ENCODE measurements around the gene PEX26. TPM values are rescaled to one million over a fixed set of nuclear protein-coding genes. Genes with fewer than 3 reads are reported as not detected.

Gene PEX26
- total and polyA plus RNA-seq, 2 of the 13 experiments (the other 11 are each of a cell fraction or from before 2014, with no cell fraction given), result 10.6 to 25.1 TPM

DNA sequence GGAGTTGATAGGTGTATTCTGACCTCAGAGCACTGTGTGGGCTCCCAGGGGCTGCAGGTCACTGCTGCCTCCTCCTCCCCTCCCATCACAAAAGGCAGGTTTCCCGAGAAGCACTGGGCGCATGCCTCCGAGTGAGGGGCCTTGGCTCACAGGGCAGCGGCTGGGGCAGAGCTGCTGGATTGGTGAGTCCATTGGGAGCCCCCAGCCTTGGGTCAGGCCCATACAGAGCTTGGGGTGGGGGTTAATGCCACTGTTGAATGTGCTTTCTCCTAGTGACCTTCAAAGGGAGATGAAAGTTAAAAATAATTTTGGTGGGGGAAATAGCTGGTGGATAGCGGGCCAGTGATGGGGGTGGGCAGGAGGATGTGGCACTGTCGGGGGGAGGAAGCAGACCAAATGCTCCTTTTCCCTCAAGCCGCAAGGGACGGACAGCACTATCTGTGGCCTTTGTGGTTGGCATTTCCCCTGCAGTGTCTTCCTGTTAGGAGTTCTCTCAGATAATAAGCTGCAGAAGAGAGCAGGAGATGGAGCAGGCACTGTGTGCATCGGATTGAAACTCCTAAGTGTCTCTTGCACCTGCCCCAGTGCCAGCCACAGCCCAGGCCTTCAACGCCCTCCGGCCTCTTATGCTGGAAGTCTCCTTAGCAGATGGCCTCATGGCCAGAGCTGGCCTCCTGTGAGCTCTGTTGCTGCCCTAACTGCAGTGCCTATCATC is 36.0 kb downstream of the PEX26 start (continued):
- TF ChIP-seq, protein P1, sequence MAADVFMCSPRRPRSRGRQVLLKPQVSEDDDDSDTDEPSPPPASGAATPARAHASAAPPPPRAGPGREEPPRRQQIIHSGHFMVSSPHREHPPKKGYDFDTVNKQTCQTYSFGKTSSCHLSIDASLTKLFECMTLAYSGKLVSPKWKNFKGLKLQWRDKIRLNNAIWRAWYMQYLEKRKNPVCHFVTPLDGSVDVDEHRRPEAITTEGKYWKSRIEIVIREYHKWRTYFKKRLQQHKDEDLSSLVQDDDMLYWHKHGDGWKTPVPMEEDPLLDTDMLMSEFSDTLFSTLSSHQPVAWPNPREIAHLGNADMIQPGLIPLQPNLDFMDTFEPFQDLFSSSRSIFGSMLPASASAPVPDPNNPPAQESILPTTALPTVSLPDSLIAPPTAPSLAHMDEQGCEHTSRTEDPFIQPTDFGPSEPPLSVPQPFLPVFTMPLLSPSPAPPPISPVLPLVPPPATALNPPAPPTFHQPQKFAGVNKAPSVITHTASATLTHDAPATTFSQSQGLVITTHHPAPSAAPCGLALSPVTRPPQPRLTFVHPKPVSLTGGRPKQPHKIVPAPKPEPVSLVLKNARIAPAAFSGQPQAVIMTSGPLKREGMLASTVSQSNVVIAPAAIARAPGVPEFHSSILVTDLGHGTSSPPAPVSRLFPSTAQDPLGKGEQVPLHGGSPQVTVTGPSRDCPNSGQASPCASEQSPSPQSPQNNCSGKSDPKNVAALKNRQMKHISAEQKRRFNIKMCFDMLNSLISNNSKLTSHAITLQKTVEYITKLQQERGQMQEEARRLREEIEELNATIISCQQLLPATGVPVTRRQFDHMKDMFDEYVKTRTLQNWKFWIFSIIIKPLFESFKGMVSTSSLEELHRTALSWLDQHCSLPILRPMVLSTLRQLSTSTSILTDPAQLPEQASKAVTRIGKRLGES (CRISPR knock-in tag; IDR thresholded peaks at IDR 0.05; ENCODE audit: borderline replicate concordance), result no peak
- TF ChIP-seq ZNF318 (CRISPR knock-in tag; IDR thresholded peaks at IDR 0.05), result no peak
- TF ChIP-seq SP2 (CRISPR knock-in tag; IDR thresholded peaks at IDR 0.05), result no peak
